Measurements from ENCODE around the gene GCHFR. TPM values are rescaled to one million over a fixed set of nuclear protein-coding genes. Genes with fewer than 3 reads are reported as not detected.

Gene GCHFR
- total RNA-seq, 1 experiment from 2014 or later: 8.2 TPM

DNA sequence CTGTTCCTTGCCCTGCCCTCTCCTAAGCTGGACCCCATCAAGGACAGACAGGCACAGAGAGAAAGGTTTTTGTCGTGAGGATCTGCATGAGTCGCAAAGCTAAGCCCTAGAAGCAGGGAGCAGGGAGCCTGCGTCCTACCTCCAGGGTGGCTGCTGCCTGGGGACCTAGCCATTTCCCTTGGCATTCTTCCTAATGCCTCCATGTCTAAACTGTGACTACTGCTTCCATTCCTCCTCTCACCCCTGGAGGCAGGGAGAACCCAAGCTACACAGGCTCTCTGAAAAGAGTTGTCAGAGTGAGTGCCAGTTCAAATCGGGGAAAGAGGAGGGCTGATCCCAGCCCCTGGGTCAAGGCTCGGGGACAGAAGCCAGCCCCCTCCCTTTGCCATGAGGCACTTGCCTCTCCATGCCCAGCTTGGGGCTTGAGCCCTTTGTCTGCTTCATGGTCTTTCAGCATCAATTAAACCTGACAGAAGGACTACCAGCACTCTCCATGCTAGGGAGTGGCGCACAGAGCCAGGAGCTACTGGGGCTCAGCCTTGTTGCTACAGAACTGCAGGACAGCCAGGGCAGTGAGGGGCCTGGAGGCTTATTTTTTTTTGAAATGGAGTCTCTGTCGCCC, 2.4 kb downstream of the GCHFR start:
- peak overlapping the region; percentile 7 for H3K4me3 Mint-ChIP-seq (ENCODE audit: unreplicated experiment)
- TF ChIP-seq, protein P1, sequence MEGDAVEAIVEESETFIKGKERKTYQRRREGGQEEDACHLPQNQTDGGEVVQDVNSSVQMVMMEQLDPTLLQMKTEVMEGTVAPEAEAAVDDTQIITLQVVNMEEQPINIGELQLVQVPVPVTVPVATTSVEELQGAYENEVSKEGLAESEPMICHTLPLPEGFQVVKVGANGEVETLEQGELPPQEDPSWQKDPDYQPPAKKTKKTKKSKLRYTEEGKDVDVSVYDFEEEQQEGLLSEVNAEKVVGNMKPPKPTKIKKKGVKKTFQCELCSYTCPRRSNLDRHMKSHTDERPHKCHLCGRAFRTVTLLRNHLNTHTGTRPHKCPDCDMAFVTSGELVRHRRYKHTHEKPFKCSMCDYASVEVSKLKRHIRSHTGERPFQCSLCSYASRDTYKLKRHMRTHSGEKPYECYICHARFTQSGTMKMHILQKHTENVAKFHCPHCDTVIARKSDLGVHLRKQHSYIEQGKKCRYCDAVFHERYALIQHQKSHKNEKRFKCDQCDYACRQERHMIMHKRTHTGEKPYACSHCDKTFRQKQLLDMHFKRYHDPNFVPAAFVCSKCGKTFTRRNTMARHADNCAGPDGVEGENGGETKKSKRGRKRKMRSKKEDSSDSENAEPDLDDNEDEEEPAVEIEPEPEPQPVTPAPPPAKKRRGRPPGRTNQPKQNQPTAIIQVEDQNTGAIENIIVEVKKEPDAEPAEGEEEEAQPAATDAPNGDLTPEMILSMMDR (IDR thresholded peaks at IDR 0.05; ENCODE audit: unreplicated experiment): no peak
- ChIA-PET POLR2A (interaction anchor here (0.6 to 4.2 kb wide), 12 partner anchors 10 to 128 kb away, joined by 3 to 28 read pairs (median 5); partner anchors contain the start of genes RMDN3, SPINT1 and VPS18), CTCF (interaction anchor here (0.6 to 3.0 kb wide), 13 partner anchors 14 to 340 kb away, joined by 3 to 22 read pairs (median 3); partner anchors contain the start of genes SPINT1 and VPS18)
- H3K27me3 Mint-ChIP-seq (ENCODE audit: insufficient read depth, unreplicated experiment): no peaks in the 10 kb centered on the region
- H3K9me3 Mint-ChIP-seq (ENCODE audit: unreplicated experiment): no peaks in the 10 kb centered on the region
- peak; percentile 49 for DNase-seq (ENCODE audit: unreplicated experiment)
- peaks cover 43% of the 10 kb centered on the region for H3K4me1 Mint-ChIP-seq (ENCODE audit: insufficient read depth, unreplicated experiment)
- peaks cover 46% of the 10 kb centered on the region for H3K36me3 Mint-ChIP-seq (ENCODE audit: insufficient read depth, unreplicated experiment)
- no peak overlapping the region for H3K27ac Mint-ChIP-seq (ENCODE audit: low read depth, unreplicated experiment)
- intact Hi-C loops (cut with micrococcal nuclease): loop anchor here (10.0 kb wide), 1 partner anchor 172 kb away; the partner anchor contains the start of gene KNL1
- BruUV-seq (replicated peaks): no TSS peak

DNA sequence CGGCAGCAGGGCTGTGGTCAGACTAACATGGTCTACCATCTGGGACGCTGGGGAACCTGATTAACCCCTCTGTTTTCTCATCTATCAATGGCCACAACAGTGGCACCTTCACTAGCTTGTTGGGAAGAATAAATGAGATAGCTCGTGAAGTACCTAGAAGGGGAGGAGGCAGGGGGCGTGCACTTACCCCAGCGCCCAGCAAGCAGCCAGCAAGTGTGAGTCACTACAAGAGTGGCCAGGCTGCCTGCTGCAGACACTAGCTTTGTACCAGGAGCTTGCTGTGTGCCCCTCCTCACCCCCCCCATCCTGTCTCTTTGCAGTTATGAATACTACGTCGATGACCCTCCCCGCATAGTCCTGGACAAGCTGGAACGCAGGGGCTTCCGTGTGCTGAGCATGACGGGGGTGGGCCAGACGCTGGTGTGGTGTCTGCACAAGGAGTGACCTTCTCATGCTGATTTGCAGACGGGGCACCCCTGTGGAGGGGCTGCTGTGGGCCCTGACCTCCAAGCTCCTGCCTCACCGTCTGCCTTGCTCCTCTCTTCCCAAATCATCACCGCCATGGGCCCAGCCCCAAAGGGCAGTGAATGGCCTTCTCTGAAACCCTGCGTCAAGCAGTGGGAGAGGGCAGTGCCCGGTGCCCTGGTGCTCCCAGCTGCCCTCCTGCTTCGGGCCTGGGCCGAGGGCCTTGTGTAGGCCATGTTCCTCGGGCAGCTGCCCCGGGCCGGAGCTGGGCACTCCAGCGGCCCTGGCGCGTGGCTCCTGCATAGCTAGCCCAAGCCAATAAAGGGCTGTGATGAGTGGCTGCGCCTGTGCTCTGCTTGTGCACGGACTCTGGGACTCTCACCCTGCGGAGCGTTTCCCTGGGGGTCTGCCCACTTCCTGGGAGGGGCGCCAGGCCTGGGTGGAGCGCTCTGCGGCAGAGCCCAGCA, 3.3 kb downstream of the GCHFR start:
- POLR2A ChIA-PET: interaction anchor here (0.6 to 4.2 kb wide), 11 partner anchors 10 to 127 kb away, joined by 3 to 28 read pairs (median 5); partner anchors contain the start of genes RMDN3, SPINT1 and VPS18
- CTCF ChIA-PET: interaction anchor here (0.5 to 3.0 kb wide), 14 partner anchors 15 to 341 kb away, joined by 3 to 22 read pairs (median 3); partner anchors contain the start of genes SPINT1 and VPS18
- Mint-ChIP-seq H3K36me3 (ENCODE audit: insufficient read depth, unreplicated experiment) (peaks cover 52% of the 10 kb centered on the region), H3K4me1 (ENCODE audit: insufficient read depth, unreplicated experiment) (peaks cover 48% of the 10 kb centered on the region), H3K9me3 (ENCODE audit: unreplicated experiment) (no peaks in the 10 kb centered on the region), H3K27me3 (ENCODE audit: insufficient read depth, unreplicated experiment) (no peaks in the 10 kb centered on the region), H3K27ac (ENCODE audit: low read depth, unreplicated experiment) (no peak overlapping the region), H3K4me3 (ENCODE audit: unreplicated experiment) (no peak overlapping the region)
- no TSS peak for BruUV-seq (replicated peaks)
- DNase-seq (ENCODE audit: unreplicated experiment): peak; percentile 83
- intact Hi-C loops (cut with micrococcal nuclease): loop anchor here (10.0 kb wide), 1 partner anchor 172 kb away; the partner anchor contains the start of gene KNL1
- TF ChIP-seq, protein P1 (IDR thresholded peaks at IDR 0.05; ENCODE audit: unreplicated experiment): no peak

DNA sequence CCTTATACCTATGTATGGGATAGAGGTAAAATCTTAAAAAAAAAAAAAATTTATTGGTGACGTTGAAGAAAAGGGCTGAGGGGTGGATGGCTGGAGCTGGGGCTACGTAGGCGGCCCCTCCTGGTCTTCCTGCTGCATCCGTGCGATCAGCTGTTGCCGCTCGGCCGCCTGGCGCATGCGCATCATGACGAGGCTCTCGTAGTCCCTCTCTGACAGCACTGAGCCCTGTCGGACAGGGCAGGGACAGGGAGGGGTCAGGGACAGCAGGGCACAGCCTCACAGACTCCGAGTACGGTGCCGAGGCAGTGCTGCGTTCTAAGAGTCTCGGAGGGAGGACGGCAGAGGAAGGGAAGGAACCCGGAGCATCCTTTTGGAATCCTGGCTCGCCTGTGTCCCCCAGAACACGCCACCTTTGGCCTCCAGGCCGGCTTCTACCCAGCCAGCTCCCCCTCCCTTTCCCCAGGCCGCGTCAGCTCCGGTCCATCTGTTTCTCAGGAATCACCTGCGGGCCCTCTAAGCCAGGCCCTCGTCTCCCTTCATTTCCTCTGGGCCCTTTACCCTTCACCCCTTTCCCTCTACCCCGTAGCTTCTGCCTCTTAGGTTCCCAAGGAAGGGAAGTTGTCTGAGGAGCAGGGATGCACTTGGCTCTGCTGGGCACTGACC, 4.1 kb downstream of the GCHFR start:
- DNase-seq (ENCODE audit: unreplicated experiment): no peak
- ChIA-PET CTCF (interaction anchor here (0.7 to 3.0 kb wide), 4 partner anchors 14 to 106 kb away, joined by 3 to 22 read pairs (median 5); partner anchors contain the start of gene RHOV), POLR2A (interaction anchor here (0.7 to 3.0 kb wide), 6 partner anchors 8 to 516 kb away, joined by 3 to 30 read pairs (median 4); partner anchors contain the start of genes RAD51, SPINT1 and VPS18)
- Mint-ChIP-seq H3K4me3 (ENCODE audit: unreplicated experiment) (no peak overlapping the region), H3K36me3 (ENCODE audit: insufficient read depth, unreplicated experiment) (peaks cover 58% of the 10 kb centered on the region), H3K9me3 (ENCODE audit: unreplicated experiment) (no peaks in the 10 kb centered on the region), H3K4me1 (ENCODE audit: insufficient read depth, unreplicated experiment) (peaks cover 48% of the 10 kb centered on the region), H3K27ac (ENCODE audit: low read depth, unreplicated experiment) (no peak overlapping the region), H3K27me3 (ENCODE audit: insufficient read depth, unreplicated experiment) (no peaks in the 10 kb centered on the region)
- intact Hi-C loops (cut with micrococcal nuclease): loop anchor here (2.0 to 10.0 kb wide), 2 partner anchors 21 to 173 kb away; partner anchors contain the start of gene KNL1
- TF ChIP-seq, protein P1 (IDR thresholded peaks at IDR 0.05; ENCODE audit: unreplicated experiment): no peak
- BruUV-seq (replicated peaks): no TSS peak

All from MCF 10A (cell line).